ENCODE results near the gene MRPL52. TPM values are rescaled to one million over a fixed set of nuclear protein-coding genes. Genes with fewer than 3 reads are reported as not detected.

The MRPL52 gene
- total and polyA plus RNA-seq, 2 of the 13 experiments (the other 11 are each of a cell fraction or from before 2014, with no cell fraction given) = 118 to 329 TPM

DNA sequence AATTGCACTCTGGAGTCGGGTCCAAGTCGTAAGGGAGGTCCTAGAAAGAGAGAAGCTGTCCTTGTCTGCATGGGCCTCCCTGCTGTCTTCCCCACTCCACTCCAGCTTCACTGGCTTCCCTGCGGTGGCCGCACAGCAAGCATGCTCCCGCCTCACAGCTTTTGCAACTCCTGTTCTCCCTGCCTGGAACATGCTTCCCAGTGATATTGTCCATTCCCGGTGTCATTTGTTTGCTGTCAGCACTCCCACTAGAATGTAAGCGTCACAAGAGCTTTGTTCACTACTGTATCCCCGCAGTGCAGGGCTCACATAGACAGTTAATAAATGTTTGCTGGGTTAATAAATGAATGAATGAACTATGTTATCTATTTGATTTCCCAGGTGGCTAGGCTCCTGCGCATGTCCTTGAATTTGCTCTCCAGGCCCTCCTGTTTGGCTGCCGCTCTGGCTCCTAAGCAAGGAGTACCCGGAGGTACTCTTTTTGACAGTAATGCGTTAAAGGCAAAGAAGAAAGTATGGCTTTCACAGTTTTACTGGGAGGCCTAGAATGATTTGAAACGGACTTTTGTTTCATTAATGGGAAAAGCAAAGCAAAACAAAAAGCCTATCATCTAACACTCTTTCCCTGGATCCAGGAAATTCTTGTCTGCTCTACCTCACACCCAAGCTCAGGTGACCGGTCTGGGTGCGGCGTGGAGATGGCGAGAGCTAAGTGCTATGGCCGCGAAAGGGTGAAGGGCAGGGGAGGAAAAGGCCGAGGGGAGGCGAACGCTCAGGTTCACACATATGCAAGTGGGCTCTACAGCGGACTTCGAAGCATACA, 8.3 kb upstream of the MRPL52 start (continued):
- TF ChIP-seq, protein P1, sequence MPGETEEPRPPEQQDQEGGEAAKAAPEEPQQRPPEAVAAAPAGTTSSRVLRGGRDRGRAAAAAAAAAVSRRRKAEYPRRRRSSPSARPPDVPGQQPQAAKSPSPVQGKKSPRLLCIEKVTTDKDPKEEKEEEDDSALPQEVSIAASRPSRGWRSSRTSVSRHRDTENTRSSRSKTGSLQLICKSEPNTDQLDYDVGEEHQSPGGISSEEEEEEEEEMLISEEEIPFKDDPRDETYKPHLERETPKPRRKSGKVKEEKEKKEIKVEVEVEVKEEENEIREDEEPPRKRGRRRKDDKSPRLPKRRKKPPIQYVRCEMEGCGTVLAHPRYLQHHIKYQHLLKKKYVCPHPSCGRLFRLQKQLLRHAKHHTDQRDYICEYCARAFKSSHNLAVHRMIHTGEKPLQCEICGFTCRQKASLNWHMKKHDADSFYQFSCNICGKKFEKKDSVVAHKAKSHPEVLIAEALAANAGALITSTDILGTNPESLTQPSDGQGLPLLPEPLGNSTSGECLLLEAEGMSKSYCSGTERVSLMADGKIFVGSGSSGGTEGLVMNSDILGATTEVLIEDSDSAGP (CRISPR knock-in tag; IDR thresholded peaks at IDR 0.05; ENCODE audit: borderline replicate concordance) = no peak; the same call in 1 of the 2 replicates
- 0 out of 2 replicates have a peak, but pooled peaks have one; percentile 87 for TF ChIP-seq SP140L (CRISPR knock-in tag; IDR thresholded peaks at IDR 0.05; ENCODE audit: borderline replicate concordance)
- no peak for TF ChIP-seq THYN1 (CRISPR knock-in tag; IDR thresholded peaks at IDR 0.05; ENCODE audit: borderline replicate concordance, low read depth)
- TF ChIP-seq EZH2 (conservative IDR thresholded peaks at IDR 0.05; ENCODE audit: low read depth, low read length) = no peak
- peak; percentile 58; the same call in 1 of the 2 replicates for TF ChIP-seq MED1 (CRISPR knock-in tag; IDR thresholded peaks at IDR 0.05)
- TF ChIP-seq, protein P2, sequence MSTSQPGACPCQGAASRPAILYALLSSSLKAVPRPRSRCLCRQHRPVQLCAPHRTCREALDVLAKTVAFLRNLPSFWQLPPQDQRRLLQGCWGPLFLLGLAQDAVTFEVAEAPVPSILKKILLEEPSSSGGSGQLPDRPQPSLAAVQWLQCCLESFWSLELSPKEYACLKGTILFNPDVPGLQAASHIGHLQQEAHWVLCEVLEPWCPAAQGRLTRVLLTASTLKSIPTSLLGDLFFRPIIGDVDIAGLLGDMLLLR (CRISPR knock-in tag; IDR thresholded peaks at IDR 0.05) = peak; percentile 80
- TF ChIP-seq ARNTL (CRISPR knock-in tag; IDR thresholded peaks at IDR 0.05) = peak; percentile 71
- no peak for TF ChIP-seq ELF4 (CRISPR knock-in tag; IDR thresholded peaks at IDR 0.05; ENCODE audit: borderline replicate concordance)
- peak; percentile 83 for TF ChIP-seq ELF3 (CRISPR knock-in tag; IDR thresholded peaks at IDR 0.05)
- peak; percentile 90 for TF ChIP-seq ZNF350 (CRISPR knock-in tag; IDR thresholded peaks at IDR 0.05; ENCODE audit: borderline replicate concordance, low read depth)
- TF ChIP-seq, protein P3, sequence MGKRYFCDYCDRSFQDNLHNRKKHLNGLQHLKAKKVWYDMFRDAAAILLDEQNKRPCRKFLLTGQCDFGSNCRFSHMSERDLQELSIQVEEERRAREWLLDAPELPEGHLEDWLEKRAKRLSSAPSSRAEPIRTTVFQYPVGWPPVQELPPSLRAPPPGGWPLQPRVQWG (CRISPR knock-in tag; IDR thresholded peaks at IDR 0.05; ENCODE audit: borderline replicate concordance, low read depth) = no peak
- TF ChIP-seq PHF21A (CRISPR knock-in tag; IDR thresholded peaks at IDR 0.05) = peak; percentile 53; the same call in 1 of the 2 replicates
- TF ChIP-seq ZEB1 (IDR thresholded peaks at IDR 0.05; ENCODE audit: insufficient replicate concordance, low read depth) = no peak
- no peak for TF ChIP-seq LCORL (IDR thresholded peaks at IDR 0.05)
- no peak for TF ChIP-seq LCORL (CRISPR knock-in tag; IDR thresholded peaks at IDR 0.05)
- no peak for TF ChIP-seq GTF3A (CRISPR knock-in tag; conservative IDR thresholded peaks at IDR 0.05)
- TF ChIP-seq, protein P4, sequence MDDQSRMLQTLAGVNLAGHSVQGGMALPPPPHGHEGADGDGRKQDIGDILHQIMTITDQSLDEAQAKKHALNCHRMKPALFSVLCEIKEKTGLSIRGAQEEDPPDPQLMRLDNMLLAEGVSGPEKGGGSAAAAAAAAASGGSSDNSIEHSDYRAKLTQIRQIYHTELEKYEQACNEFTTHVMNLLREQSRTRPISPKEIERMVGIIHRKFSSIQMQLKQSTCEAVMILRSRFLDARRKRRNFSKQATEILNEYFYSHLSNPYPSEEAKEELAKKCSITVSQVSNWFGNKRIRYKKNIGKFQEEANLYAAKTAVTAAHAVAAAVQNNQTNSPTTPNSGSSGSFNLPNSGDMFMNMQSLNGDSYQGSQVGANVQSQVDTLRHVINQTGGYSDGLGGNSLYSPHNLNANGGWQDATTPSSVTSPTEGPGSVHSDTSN (CRISPR knock-in tag; IDR thresholded peaks at IDR 0.05; ENCODE audit: borderline replicate concordance) = no peak
- TF ChIP-seq, protein P5, sequence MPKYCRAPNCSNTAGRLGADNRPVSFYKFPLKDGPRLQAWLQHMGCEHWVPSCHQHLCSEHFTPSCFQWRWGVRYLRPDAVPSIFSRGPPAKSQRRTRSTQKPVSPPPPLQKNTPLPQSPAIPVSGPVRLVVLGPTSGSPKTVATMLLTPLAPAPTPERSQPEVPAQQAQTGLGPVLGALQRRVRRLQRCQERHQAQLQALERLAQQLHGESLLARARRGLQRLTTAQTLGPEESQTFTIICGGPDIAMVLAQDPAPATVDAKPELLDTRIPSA (CRISPR knock-in tag; IDR thresholded peaks at IDR 0.05; ENCODE audit: borderline replicate concordance) = no peak
- TF ChIP-seq SOX5 (CRISPR knock-in tag; IDR thresholded peaks at IDR 0.05; ENCODE audit: borderline replicate concordance) = peak; percentile 79
- no peak for TF ChIP-seq PLRG1 (conservative IDR thresholded peaks at IDR 0.05)
- peak; percentile 92 for TF ChIP-seq ZNF616 (CRISPR knock-in tag; IDR thresholded peaks at IDR 0.05; ENCODE audit: low read depth)
- TF ChIP-seq ZNF263 (CRISPR knock-in tag; IDR thresholded peaks at IDR 0.05) = peak; percentile 76
- TF ChIP-seq GTF2F1 (IDR thresholded peaks at IDR 0.05; ENCODE audit: low read length) = no peak
- TF ChIP-seq, protein P6, sequence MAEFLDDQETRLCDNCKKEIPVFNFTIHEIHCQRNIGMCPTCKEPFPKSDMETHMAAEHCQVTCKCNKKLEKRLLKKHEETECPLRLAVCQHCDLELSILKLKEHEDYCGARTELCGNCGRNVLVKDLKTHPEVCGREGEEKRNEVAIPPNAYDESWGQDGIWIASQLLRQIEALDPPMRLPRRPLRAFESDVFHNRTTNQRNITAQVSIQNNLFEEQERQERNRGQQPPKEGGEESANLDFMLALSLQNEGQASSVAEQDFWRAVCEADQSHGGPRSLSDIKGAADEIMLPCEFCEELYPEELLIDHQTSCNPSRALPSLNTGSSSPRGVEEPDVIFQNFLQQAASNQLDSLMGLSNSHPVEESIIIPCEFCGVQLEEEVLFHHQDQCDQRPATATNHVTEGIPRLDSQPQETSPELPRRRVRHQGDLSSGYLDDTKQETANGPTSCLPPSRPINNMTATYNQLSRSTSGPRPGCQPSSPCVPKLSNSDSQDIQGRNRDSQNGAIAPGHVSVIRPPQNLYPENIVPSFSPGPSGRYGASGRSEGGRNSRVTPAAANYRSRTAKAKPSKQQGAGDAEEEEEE (CRISPR knock-in tag; IDR thresholded peaks at IDR 0.05; ENCODE audit: borderline replicate concordance) = no peak

Data from HepG2 (cell line).